GM18505 (cell line): ENCODE data around the gene NPL.

Experiments used
- ATAC-seq: cut with Tn5 transposase; IDR thresholded peaks from one replicate; pipeline ENCODE4 v1.9.1; 2021; ENCODE audit not compliant: unreplicated experiment
- POLR2A ChIP-seq: IDR thresholded peaks from 4 replicates; pipeline ENCODE4 v1.6.1; 2011; ENCODE audit warnings: borderline replicate concordance; ENCODE audit not compliant: insufficient read depth, insufficient read length; ENCODE audit errors: extremely low read depth

NPL gene

GRCh38 chr1:182877331-182877730 lies 87.8 kb downstream of the NPL start:
- ATAC-seq, result no peak
- TF ChIP-seq POLR2A, result no peak

- TF ChIP-seq POLR2A, result no peak
- no peak for ATAC-seq
Observed at GRCh38 chr1:182877842-182878241, 88.3 kb downstream of the NPL start.
